A549 (cell line): Measurements from ENCODE around the gene SERBP1. TPM values are rescaled to one million over a fixed set of nuclear protein-coding genes. Genes with fewer than 3 reads are reported as not detected.

Experiments used
- ATAC-seq, 2 experiments: fragments of 200-7000 bp in 1 of 2; fragments of >200 bp in 1 of 2; cut with Nextera tagmentation in 1 of 2; cut with Tn5 transposase in 1 of 2; 3 replicates each; pipeline versions ENCODE4 v1.8.0 to v1.9.1; 2018 to 2020; ENCODE audit warnings: mild to moderate bottlenecking in 1 of 2, moderate library complexity in 1 of 2
- CTCF ChIA-PET: fragments of 300-600 bp; sonication (Branson Sonifier 250); formaldehyde crosslinking; extraction: SDS; loops from one replicate; lab custom pipeline; 2021; ENCODE audit warnings: antibody characterized with exemption, inconsistent platforms; lab: Yijun Ruan, JAX
- POLR2A ChIA-PET: fragments of 350-600 bp; formaldehyde crosslinking; extraction: SDS; loops from one replicate; lab custom pipeline; 2021; ENCODE audit warnings: antibody characterized with exemption, inconsistent platforms; lab: Yijun Ruan, JAX
- DNase-seq, 2 experiments: peaks; one replicate each; pipeline versions ENCODE4 v3.0.0 to v3.0.0-alpha.2; 2011 to 2016; ENCODE audit warnings: low read depth in 1 of 2, low spot score in 1 of 2
- FAIRE-seq: peaks from 2 replicates; lab custom pipeline; 2011; peaks lifted over from hg19 to GRCh38; lab: Jason Lieb, UNC
- H3K27ac ChIP-seq, 2 experiments: fragments of >200 bp; sonication (Bioruptor Twin); formaldehyde crosslinking; 3 replicates each; pipeline ENCODE4 v1.5.1; 2016 to 2017
- H3K4me1 ChIP-seq: fragments of >200 bp; sonication (Bioruptor Twin); formaldehyde crosslinking; 3 replicates; pipeline ENCODE4 v1.6.1; 2016
- H3K4me2 ChIP-seq: fragments of >200 bp; sonication (Bioruptor Twin); formaldehyde crosslinking; 3 replicates; pipeline ENCODE4 v1.6.1; 2016
- H3K4me3 ChIP-seq: fragments of >200 bp; sonication (Bioruptor Twin); formaldehyde crosslinking; 3 replicates; pipeline ENCODE4 v1.5.1; 2016
- H3K9me3 ChIP-seq: fragments of >200 bp; sonication (Bioruptor Twin); formaldehyde crosslinking; 3 replicates; pipeline ENCODE4 v1.6.1; 2016
- BCL3 ChIP-seq: fragments of >200 bp; sonication (Bioruptor Twin); formaldehyde crosslinking; IDR thresholded peaks from 3 replicates; pipeline ENCODE4 v1.6.1; 2016
- CBX2 ChIP-seq: fragments of 200-600 bp; sonication (generic); IDR thresholded peaks from 2 replicates; pipeline ENCODE4 v1.6.1; 2016; ENCODE audit warnings: low read depth, mild to moderate bottlenecking, borderline replicate concordance
- CHD2 ChIP-seq: fragments of 150-350 bp; IDR thresholded peaks from 2 replicates; pipeline ENCODE4 v1.6.1; 2014; ENCODE audit warnings: low read length; ENCODE audit not compliant: partially characterized antibody
- EP300 ChIP-seq, 2 experiments: fragments of >200 bp; sonication (Bioruptor Twin); formaldehyde crosslinking; IDR thresholded peaks; 2 replicates in 1 of 2; 3 replicates in 1 of 2; pipeline ENCODE4 v1.6.1; 2016 to 2017
- HEYL ChIP-seq: fragments of 250-450 bp; sonication (Bioruptor Pico); IDR thresholded peaks from 2 replicates; pipeline ENCODE4 v1.8.0; 2021; ENCODE audit warnings: mild to moderate bottlenecking, moderate library complexity
- ZC3H11A ChIP-seq: fragments of 450-650 bp; IDR thresholded peaks from 2 replicates; pipeline ENCODE4 v1.6.1; 2014; ENCODE audit warnings: antibody characterized with exemption, mild to moderate bottlenecking
- ZFP36 ChIP-seq: fragments of 450-650 bp; IDR thresholded peaks from 2 replicates; pipeline ENCODE4 v1.6.1; 2014; ENCODE audit warnings: borderline replicate concordance; ENCODE audit not compliant: partially characterized antibody
- ZSCAN20 ChIP-seq: fragments of 250-450 bp; sonication (Bioruptor Pico); IDR thresholded peaks from 2 replicates; pipeline ENCODE4 v1.8.0; 2022; ENCODE audit warnings: mild to moderate bottlenecking, moderate library complexity
- WGBS: methylation state at CpG from one replicate; pipeline ENCODE4 v1.1.6; 2017; ENCODE audit errors: missing lambda C conversion rate; 5-methylcytosine and 5-hydroxymethylcytosine counted together
- polyA plus RNA-seq, 4 experiments: library from polyadenylated mRNA; depleted of rRNA in 3 of 4; stranded (reverse); fragments of >200 nt; fragmentation: RNase III in 1 of 4; extraction: RNeasy Plus Mini Kit Qiagen cat#74134 plus additional on column Dnase treatment in 1 of 4; gene quantifications; 2 replicates in 3 of 4; 3 replicates in 1 of 4; pipeline ENCODE4 v1.2.3, GENCODE V29; 2011 to 2017
- small RNA-seq, 6 experiments: library from RNA; depleted of rRNA; stranded (forward); fragments of <200 nt; gene quantifications; one replicate each; pipeline ENCODE3, GENCODE V24; 2012

SERBP1 gene
- polyA plus RNA-seq, 2 of the 4 experiments (the other 2 are of a cell fraction): 237 to 333 TPM

- POLR2A ChIA-PET: no interaction called here
- TF ChIP-seq EP300 (IDR thresholded peaks at IDR 0.05) (no peak), ZSCAN20 (CRISPR knock-in tag) (no peak), ZFP36 (no peak), HEYL (CRISPR knock-in tag) (no peak), BCL3 (no peak), CBX2 (no peak), ZC3H11A (no peak), CHD2 (no peak)
- TF ChIP-seq, all 56 proteins: peak for 0
- DNase-seq (no peak), ATAC-seq (no peak), FAIRE-seq (no peak)
- Histone ChIP-seq H3K9me3 (no peaks in the 10 kb centered on the region), H3K4me2 (no peak overlapping the region), H3K27ac (no peak overlapping the region), H3K4me1 (no peaks in the 10 kb centered on the region), H3K4me3 (no peak overlapping the region)
- CTCF ChIA-PET: interaction anchor here (0.9 kb wide), 1 partner anchor 13 kb away, joined by 4 read pairs; no protein-coding TSS in a partner anchor
- 74% methylated on average over 1 of the region's 1 CpG for WGBS
Measured at GRCh38 chr1:67359592-67359991, 70.6 kb downstream of the SERBP1 start.

Small RNAs within 50 kb of the gene (small RNA-seq; reads per million reads assigned to genes)
- gene RNU6-387P: 0 to 5.2 (median 0) reads per million in 6 experiments

Other genes with a start within 250 kb of the SERBP1 start
- not detected in 2 replicates for gene IL12RB2, start 122.5 kb downstream of the SERBP1 start, polyA plus RNA-seq (2011; rRNA removed)
- not detected in 3 replicates for gene IL12RB2, start 122.5 kb downstream of the SERBP1 start, polyA plus RNA-seq (2017; fragmentation: RNase III; extraction: RNeasy Plus Mini Kit Qiagen cat#74134 plus additional on column Dnase treatment)